LNCaP clone FGC (cell line): ENCODE results near the gene FCAR.
"Not testable (repeated sequence)": the region's sequence is repeated elsewhere in the genome, so short reads cannot be mapped to it uniquely, and the experiment has no call there.

ENCODE experiments used
- DNase-seq: peaks from one replicate; pipeline ENCODE4 v3.0.0-alpha.2; 2011; ENCODE audit warnings: low read depth
- H3K4me3 ChIP-seq: 2 replicates; pipeline ENCODE4 v1.5.1; 2011; ENCODE audit warnings: mild to moderate bottlenecking, low read depth, low read length, control low read depth
- TF ChIP-seq, protein P1 (sequence below): IDR thresholded peaks from 2 replicates; pipeline ENCODE4 v1.5.1; 2012; ENCODE audit warnings: mild to moderate bottlenecking; ENCODE audit not compliant: control insufficient read depth, insufficient read depth; ENCODE audit errors: extremely low read depth

FCAR gene

DNA sequence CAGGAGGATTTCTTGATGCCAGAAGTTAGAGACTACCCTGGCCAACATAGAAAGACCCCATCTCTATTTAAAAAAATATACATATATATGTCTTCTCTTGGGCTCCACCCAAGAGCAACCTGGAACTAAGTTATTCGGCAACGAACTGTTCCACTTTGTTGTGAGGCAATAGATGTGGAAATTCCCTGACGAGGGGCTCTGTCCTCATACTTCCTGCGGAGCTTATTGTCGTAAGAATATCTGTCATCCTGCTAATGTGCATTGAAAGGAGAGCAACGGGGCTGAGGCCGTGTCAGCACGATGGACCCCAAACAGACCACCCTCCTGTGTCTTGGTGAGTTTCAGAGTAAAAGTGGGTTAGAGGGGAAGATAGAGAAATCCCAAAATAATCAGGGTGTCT lies at the start of gene FCAR:
FCAR (plus strand) TSS at position 246 of the 400 bp plus-strand sequence; CDS start at position 301, 55 bp downstream.
- H3K4me3 ChIP-seq = no peak within 1 kb of the TSS
- TF ChIP-seq, protein P1, sequence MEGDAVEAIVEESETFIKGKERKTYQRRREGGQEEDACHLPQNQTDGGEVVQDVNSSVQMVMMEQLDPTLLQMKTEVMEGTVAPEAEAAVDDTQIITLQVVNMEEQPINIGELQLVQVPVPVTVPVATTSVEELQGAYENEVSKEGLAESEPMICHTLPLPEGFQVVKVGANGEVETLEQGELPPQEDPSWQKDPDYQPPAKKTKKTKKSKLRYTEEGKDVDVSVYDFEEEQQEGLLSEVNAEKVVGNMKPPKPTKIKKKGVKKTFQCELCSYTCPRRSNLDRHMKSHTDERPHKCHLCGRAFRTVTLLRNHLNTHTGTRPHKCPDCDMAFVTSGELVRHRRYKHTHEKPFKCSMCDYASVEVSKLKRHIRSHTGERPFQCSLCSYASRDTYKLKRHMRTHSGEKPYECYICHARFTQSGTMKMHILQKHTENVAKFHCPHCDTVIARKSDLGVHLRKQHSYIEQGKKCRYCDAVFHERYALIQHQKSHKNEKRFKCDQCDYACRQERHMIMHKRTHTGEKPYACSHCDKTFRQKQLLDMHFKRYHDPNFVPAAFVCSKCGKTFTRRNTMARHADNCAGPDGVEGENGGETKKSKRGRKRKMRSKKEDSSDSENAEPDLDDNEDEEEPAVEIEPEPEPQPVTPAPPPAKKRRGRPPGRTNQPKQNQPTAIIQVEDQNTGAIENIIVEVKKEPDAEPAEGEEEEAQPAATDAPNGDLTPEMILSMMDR = no peak
- DNase-seq = no peak

DNA sequence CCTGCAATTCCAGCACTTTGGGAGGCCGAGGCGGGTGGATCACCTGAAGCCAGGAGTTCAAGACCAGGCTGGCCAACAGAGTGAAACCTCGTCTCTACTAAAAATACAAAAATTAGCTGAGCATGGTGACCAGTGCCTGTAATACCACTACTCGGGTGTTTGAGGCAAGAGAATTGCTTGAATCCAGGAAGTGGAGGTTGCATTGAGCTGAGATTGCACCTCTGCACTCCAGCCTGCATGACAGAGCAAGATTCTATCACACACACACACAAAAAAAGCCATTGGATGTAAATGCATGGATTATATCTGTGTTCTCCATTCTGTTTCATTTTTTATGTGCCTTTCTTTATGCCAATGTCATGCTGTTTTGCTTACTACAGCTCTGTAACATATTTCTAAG lies 49.6 kb upstream of the FCAR start:
- not testable (repeated sequence) for DNase-seq, H3K4me3 ChIP-seq

DNA sequence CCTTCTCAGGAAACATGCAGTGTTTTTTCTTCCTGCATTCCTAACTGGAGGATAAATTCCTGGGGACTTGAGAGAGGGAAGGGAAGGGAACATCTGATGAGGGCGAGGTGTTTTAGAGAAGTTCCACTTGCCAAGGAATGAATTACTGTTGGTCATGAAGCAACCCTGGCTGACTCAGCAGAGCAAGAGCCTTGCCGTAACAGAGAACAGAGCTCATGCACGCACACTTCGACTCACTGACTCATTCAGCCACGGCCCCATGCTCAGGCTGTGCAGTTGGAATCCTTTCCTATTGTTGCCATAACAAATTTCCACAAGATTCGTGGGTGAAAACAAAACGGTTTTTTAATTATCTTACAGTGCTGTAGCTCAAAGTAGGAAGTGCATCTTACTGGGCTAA lies 48.7 kb upstream of the FCAR start:
- H3K4me3 ChIP-seq, DNase-seq: not testable (repeated sequence)

DNA sequence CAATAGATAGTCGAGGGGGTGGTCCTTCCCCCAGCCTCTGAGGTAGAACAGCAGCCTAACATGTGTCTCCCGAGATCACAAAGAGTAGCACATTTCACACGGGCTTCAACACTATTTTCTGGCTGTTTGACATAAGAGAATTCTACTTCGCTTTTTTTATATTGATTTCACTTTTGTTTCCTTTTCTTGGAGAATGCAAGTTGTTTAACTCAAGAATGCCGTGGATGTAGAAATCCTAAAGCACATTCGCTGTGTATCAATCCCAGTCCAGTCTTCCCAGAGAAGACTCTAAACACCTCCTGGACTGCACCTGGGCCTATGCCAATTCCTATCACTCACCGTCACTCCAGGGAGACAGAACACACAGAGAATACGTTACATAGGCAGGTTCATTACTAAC lies 46.0 kb upstream of the FCAR start:
- not testable (repeated sequence) for DNase-seq, H3K4me3 ChIP-seq

DNA sequence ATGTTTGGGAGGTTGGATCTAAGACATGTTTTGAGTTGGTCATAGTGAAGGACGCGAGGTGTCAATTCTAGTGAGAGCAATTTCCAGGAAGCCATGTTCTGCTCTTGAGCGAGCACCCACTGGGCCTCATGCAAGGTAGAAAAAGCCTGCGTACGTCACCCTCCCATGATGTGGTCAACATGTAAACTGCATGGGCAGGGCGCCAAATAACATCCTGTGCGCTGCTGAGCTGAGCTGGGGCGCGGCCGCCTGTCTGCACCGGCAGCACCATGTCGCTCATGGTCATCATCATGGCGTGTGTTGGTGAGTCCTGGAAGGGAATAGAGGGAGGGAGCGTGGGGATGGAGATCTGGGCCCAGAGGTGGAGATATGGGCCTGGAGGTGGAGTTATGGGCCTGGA lies 41.5 kb upstream of the FCAR start, which contains the start of gene KIR2DS4:
KIR2DS4 (plus strand) TSS at position 181 of the 400 bp plus-strand sequence.
- DNase-seq = not testable (repeated sequence)

DNA sequence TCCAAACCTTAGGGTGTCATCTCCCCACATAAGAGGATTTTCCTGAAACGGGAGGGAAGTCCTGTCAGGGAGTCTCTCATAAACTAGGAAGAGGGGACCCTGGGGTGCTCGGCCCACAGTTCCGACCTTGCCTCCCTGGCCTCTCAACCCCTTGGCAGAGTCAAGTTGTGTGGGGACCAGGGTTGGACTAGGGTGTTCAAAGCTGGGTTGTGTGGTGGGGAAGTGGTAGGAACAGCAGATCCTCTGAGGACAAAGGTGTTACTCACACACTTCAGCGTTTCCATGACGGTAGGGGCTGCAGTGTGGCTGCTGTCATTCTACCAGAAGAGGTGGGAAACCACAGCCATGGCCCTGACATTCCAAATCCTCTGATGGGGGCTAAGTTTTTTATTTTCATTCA lies 38.9 kb upstream of the FCAR start:
- not testable (repeated sequence) for H3K4me3 ChIP-seq, DNase-seq

More for the DNA sequence above, 41.5 kb upstream of the FCAR start, which contains the start of gene KIR2DS4:
- H3K4me3 ChIP-seq = not testable (repeated sequence)

DNA sequence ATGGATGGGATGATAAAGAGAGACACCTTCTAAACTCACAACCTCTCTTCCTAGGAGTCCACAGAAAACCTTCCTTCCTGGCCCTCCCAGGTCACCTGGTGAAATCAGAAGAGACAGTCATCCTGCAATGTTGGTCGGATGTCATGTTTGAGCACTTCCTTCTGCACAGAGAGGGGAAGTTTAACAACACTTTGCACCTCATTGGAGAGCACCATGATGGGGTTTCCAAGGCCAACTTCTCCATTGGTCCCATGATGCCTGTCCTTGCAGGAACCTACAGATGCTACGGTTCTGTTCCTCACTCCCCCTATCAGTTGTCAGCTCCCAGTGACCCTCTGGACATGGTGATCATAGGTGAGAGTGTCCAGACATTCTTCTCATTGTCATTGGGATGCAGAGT lies 36.5 kb upstream of the FCAR start:
- not testable (repeated sequence) for DNase-seq

DNA sequence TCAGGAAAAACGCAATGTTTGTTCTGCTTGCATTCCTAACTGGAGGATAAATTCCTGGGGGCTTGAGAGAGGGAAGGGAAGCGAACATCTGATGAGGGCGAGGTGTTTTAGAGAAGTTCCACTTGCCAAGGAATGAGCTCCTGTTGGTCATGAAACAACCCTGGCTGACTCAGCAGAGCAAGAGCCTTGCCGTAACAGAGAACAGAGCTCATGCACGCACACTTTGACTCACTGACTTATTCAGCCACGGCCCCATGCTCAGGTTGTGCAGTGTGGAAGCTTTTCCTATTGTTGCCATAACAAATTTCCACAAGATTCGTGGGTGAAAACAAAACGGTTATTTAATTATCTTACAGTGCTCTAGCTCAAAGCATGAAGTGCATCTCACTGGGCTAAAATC lies 30.9 kb upstream of the FCAR start:
- DNase-seq, H3K4me3 ChIP-seq: not testable (repeated sequence)

More for the DNA sequence above, 36.5 kb upstream of the FCAR start:
- H3K4me3 ChIP-seq = not testable (repeated sequence)

DNA sequence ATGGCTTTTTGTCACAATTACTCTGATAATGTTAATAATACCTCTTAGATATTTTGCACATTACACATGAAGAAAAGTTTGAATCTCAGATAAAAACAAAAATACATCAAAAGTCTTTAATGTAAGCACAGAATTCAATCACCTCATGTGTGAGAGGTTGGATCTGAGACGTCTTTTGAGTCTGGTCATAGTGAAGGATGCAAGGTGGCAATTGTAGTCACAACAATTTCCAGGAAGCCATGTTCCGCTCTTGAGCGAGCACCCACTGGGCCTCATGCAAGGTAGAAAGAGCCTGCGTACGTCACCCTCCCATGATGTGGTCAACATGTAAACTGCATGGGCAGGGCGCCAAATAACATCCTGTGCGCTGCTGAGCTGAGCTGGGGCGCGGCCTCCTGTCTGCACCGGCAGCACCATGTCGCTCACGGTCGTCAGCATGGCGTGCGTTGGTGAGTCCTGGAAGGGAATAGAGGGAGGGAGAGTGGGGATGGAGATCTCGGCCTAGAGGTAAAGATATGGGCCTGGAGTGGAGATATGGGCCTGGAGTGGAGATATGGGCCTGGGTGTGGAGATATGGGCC lies 23.9 kb upstream of the FCAR start, which contains the start of gene KIR3DL2:
KIR3DL2 (plus strand) TSS at position 383 of the 580 bp plus-strand sequence; CDS start at position 416, 33 bp downstream.
- not testable (repeated sequence) for DNase-seq, H3K4me3 ChIP-seq

DNA sequence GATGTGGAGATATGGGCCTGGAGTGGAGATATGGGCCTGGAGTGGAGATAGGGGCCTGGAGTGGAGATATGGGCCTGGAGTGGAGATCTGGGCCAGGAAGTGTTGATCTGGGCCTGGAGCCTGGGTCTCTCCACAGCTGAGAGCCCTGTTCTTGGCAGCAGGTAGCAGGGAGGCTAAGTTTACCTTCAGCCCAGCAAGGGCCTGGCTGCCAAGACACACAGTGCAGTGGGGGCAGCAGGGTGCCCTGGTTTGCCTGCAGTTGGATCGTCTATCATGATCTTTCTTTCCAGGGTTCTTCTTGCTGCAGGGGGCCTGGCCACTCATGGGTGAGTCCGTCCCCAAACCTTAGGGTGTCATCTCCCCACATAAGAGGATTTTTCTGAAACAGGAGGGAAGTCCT lies 23.1 kb upstream of the FCAR start:
- TF ChIP-seq, protein P1 = no peak
- DNase-seq = peak; percentile 15
- H3K4me3 ChIP-seq = no peak overlapping the region

DNA sequence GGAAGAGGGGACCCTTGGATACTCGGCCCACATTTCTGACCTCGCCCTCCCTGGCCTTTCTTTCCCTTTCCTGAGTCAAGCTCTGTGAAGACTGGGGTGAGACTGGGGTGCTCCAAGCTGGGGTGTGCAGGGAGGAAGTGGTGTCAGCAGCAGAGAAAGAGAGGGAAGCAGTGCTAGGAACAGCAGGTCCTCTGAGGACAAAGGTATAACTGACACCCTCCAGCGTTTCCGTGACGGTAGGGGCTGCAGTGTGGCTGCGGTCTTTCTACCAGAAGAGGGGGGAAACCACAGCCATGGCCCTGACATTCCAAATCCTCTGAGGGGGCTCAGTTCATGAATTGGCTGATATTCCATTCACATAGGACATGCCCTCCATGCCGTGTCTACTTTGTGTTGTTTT lies 22.7 kb upstream of the FCAR start:
- TF ChIP-seq, protein P1 = no peak
- no peak overlapping the region for H3K4me3 ChIP-seq
- no peak for DNase-seq

DNA sequence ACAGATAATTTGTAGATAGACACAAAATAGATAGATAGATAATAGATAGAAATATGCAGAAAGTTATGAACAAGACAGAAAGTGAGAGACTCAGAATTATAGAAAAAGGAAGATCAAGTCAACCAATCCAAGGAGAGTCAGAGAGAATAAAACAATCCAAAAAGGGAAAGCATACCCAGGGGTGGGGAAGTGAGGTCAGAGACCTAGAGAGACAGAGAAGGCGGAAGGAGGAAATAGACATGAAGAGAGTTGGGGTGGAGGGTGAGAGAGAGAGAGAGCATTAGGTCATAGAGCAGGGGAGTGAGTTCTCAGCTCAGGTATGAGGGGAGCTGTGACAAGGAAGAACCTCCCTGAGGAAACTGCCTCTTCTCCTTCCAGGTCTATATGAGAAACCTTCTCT lies 18.8 kb upstream of the FCAR start:
- H3K4me3 ChIP-seq, DNase-seq: not testable (repeated sequence)

DNA sequence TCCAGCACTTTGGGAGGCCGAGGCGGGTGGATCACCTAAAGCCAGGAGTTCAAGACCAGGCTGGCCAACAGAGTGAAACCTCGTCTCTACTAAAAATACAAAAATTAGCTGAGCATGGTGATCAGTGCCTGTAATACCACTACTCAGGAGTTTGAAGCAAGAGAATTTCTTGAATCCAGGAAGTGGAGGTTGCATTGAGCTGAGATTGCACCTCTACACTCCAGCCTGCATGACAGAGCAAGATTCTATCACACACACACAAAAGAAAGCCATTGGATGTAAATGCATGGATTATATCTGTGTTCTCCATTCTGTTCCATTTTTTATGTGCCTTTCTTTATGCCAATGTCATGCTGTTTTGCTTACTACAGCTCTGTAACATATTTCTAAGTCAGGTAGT lies 15.6 kb upstream of the FCAR start:
- not testable (repeated sequence) for H3K4me3 ChIP-seq, DNase-seq

DNA sequence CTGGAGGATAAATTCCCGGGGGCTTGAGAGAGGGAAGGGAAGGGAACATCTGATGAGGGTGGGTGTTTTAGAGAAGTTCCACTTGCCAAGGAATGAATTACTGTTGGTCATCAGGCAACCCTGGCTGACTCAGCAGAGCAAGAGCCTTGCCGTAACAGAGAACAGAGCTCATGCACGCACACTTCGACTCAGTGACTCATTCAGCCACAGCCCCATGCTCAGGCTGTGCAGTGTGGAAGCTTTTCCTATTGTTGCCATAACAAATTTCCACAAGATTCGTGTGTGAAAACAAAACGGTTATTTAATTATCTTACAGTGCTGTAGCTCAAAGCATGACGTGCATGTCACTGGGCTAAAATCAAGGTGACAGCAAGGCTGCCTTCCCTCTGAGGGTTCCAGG lies 14.6 kb upstream of the FCAR start:
- H3K4me3 ChIP-seq, DNase-seq: not testable (repeated sequence)

DNA sequence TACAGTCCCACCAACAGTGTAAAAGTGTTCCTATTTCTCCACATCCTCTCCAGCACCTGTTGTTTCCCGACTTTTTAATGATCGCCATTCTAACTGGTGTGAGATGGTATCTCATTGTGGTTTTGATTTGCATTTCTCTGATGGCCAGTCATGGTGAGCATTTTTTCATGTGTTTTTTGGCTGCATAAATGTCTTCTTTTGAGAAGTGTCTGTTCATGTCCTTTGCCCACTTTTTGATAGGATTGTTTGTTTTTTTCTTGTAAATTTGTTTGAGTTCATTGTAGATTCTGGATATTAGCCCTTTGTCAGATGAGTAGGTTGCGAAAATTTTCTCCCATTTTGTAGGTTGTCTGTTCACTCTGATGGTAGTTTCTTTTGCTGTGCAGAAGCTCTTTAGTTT lies 10.6 kb upstream of the FCAR start:
- DNase-seq, H3K4me3 ChIP-seq: not testable (repeated sequence)
